ENCODE results near the gene JAZF1.

- TF ChIP-seq, protein P1, sequence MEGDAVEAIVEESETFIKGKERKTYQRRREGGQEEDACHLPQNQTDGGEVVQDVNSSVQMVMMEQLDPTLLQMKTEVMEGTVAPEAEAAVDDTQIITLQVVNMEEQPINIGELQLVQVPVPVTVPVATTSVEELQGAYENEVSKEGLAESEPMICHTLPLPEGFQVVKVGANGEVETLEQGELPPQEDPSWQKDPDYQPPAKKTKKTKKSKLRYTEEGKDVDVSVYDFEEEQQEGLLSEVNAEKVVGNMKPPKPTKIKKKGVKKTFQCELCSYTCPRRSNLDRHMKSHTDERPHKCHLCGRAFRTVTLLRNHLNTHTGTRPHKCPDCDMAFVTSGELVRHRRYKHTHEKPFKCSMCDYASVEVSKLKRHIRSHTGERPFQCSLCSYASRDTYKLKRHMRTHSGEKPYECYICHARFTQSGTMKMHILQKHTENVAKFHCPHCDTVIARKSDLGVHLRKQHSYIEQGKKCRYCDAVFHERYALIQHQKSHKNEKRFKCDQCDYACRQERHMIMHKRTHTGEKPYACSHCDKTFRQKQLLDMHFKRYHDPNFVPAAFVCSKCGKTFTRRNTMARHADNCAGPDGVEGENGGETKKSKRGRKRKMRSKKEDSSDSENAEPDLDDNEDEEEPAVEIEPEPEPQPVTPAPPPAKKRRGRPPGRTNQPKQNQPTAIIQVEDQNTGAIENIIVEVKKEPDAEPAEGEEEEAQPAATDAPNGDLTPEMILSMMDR (IDR thresholded peaks at IDR 0.05 in 4 of 5, conservative IDR thresholded peaks at IDR 0.05 in 1 of 5), result no peak
- peak; percentile 16 to 18 for TF ChIP-seq POLR2A (IDR thresholded peaks at IDR 0.05)
Measured at GRCh38 chr7:28102797-28103196, 77.8 kb downstream of the JAZF1 start.
